Neural progenitor cell (in vitro differentiated cells): ENCODE data around the gene TMPRSS6.

ENCODE experiments used
- EZH2 ChIP-seq: fragments of 200-600 bp; sonication (generic); IDR thresholded peaks from 2 replicates; pipeline ENCODE4 v1.6.1; 2017; ENCODE audit warnings: antibody characterized with exemption, mild to moderate bottlenecking, moderate library complexity
- TF ChIP-seq, protein P1 (sequence below): fragments of 200-600 bp; sonication (generic); IDR thresholded peaks from 2 replicates; pipeline ENCODE4 v1.5.1; 2017; ENCODE audit warnings: antibody characterized with exemption, mild to moderate bottlenecking

DNA sequence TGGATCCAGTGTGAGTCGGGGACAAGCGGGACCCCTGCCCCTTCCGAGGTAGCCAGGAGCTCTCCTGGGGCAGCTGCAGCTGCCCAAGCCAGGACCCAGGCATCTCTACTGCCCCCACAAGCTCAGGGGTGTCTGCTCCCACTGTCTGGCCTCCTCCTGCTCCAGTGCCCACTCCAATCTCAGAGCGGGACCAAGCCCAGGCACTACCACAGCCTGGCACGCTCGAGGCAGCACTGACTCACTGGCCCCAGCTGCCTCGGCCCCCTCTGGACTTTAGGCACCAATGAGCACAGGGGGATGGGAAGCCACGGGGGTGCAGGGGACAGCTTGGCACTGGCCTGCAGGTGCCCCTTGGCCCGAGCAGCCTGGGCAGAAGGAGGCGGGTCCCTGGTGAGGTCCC lies 32.0 kb upstream of the TMPRSS6 start:
- TF ChIP-seq, protein P1, sequence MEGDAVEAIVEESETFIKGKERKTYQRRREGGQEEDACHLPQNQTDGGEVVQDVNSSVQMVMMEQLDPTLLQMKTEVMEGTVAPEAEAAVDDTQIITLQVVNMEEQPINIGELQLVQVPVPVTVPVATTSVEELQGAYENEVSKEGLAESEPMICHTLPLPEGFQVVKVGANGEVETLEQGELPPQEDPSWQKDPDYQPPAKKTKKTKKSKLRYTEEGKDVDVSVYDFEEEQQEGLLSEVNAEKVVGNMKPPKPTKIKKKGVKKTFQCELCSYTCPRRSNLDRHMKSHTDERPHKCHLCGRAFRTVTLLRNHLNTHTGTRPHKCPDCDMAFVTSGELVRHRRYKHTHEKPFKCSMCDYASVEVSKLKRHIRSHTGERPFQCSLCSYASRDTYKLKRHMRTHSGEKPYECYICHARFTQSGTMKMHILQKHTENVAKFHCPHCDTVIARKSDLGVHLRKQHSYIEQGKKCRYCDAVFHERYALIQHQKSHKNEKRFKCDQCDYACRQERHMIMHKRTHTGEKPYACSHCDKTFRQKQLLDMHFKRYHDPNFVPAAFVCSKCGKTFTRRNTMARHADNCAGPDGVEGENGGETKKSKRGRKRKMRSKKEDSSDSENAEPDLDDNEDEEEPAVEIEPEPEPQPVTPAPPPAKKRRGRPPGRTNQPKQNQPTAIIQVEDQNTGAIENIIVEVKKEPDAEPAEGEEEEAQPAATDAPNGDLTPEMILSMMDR, result no peak
- no peak for TF ChIP-seq EZH2
